HFFc6 (cell line): ENCODE data around the gene CHCHD6. TPM values are rescaled to one million over a fixed set of nuclear protein-coding genes. Genes with fewer than 3 reads are reported as not detected.

ENCODE experiments used
- DNase-seq: peaks from one replicate; pipeline ENCODE4 v3.0.0-alpha.2; 2018
- H3K27ac Mint-ChIP-seq: 2 replicates; pipeline ENCODE4 v1.8.0; 2020; ENCODE audit warnings: mild to moderate bottlenecking, mixed read lengths
- H3K27me3 Mint-ChIP-seq: 2 replicates; pipeline ENCODE4 v1.8.0; 2021; ENCODE audit warnings: mild to moderate bottlenecking, moderate library complexity, mixed read lengths; ENCODE audit not compliant: insufficient read depth
- H3K36me3 Mint-ChIP-seq: 2 replicates; pipeline ENCODE4 v1.8.0; 2021; ENCODE audit warnings: low read depth, mixed read lengths
- H3K4me1 Mint-ChIP-seq: 2 replicates; pipeline ENCODE4 v1.8.0; 2020; ENCODE audit warnings: low read depth, mixed read lengths
- H3K4me3 Mint-ChIP-seq: 2 replicates; pipeline ENCODE4 v1.8.0; 2020; ENCODE audit warnings: mild to moderate bottlenecking, moderate library complexity, mixed read lengths
- H3K9me3 Mint-ChIP-seq: 2 replicates; pipeline ENCODE4 v1.8.0; 2020; ENCODE audit warnings: mild to moderate bottlenecking, mixed read lengths
- total RNA-seq, 6 experiments: library from RNA; stranded (reverse); fragmentation: NEBNext Ultra II Directional; extraction: Animal tissue kit (Norgen Biotek cat#: 25700); gene quantifications; 2 replicates in 1 of 6; 3 replicates in 5 of 6; pipeline ENCODE4 v1.2.3, GENCODE V29; 2021
- TF ChIP-seq, protein P1 (sequence below): fragments of 200-600 bp; sonication (generic); IDR thresholded peaks from 2 replicates; pipeline ENCODE4 v1.5.0; 2021; ENCODE audit warnings: antibody characterized with exemption, mild to moderate bottlenecking

CHCHD6 gene
- total RNA-seq, 6 experiments from 2014 or later = 18.6 to 22.9 (median 19.9) TPM

DNA sequence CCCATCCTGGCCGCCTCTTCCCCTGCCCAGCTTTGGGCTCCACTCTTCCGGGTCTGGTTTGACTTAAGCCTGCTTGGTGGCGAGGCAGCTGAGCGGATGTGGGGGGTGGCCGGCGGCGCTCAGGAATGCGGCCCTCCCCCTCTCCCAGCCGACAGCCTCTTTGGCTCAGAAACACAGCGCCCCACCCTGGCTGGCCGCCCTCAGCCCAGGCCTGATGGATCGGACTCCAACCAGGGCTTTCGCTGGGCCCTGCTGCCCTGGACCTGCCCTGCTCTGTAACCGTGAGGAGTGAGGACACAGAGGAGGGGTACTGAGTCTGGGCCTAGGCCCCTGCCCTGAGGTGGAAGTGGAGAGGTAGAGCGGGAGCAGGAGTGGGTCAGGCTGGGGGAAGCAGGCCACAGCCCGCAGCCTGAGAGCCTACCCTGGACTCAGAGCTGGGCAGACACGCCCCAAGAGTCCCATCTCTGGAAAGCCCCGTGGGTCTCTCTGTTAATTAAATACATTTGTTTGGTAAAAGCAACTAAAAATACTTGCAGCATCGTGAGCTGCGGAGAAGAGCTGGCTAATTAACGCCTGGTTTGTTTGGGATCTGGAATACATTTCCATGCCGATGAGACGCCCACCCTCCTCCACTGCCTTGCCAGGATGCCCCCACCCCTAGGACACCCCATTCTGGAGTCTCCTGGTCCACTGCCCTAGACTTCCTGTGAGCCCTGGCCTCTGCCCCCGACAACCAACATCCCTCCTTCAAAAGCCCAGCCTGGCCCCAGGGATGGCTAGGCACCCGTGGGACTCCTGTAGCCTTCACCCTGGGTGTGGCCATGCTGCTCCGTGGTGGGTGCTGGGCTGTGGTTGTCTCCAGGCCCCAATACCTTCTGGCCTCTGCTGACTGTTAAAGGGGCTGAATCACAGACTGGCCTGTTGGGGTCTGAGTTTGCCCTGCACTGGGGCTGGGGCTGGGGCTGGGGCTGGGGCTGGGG is 298.4 kb downstream of the CHCHD6 start:
- DNase-seq = peak; percentile 87
- peaks cover 30% of the 10 kb centered on the region for H3K4me1 Mint-ChIP-seq
- H3K4me3 Mint-ChIP-seq = peak overlapping the region; percentile 85
- H3K36me3 Mint-ChIP-seq = peaks cover 7% of the 10 kb centered on the region
- H3K9me3 Mint-ChIP-seq = no peaks in the 10 kb centered on the region
- H3K27ac Mint-ChIP-seq = peak overlapping the region; percentile 98
- TF ChIP-seq, protein P1, sequence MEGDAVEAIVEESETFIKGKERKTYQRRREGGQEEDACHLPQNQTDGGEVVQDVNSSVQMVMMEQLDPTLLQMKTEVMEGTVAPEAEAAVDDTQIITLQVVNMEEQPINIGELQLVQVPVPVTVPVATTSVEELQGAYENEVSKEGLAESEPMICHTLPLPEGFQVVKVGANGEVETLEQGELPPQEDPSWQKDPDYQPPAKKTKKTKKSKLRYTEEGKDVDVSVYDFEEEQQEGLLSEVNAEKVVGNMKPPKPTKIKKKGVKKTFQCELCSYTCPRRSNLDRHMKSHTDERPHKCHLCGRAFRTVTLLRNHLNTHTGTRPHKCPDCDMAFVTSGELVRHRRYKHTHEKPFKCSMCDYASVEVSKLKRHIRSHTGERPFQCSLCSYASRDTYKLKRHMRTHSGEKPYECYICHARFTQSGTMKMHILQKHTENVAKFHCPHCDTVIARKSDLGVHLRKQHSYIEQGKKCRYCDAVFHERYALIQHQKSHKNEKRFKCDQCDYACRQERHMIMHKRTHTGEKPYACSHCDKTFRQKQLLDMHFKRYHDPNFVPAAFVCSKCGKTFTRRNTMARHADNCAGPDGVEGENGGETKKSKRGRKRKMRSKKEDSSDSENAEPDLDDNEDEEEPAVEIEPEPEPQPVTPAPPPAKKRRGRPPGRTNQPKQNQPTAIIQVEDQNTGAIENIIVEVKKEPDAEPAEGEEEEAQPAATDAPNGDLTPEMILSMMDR = peak; percentile 87
- peaks cover 2% of the 10 kb centered on the region; the same call in 1 of the 2 replicates for H3K27me3 Mint-ChIP-seq

GRCh38 chr3:127003175-127003555 is 299.1 kb downstream of the CHCHD6 start:
- Mint-ChIP-seq H3K4me3 (no peak overlapping the region), H3K27ac (peak overlapping the region; percentile 98), H3K4me1 (peaks cover 30% of the 10 kb centered on the region), H3K27me3 (peaks cover 2% of the 10 kb centered on the region; the same call in 1 of the 2 replicates), H3K9me3 (no peaks in the 10 kb centered on the region), H3K36me3 (peaks cover 7% of the 10 kb centered on the region)
- DNase-seq = no peak
- TF ChIP-seq, protein P1 = no peak

- H3K27me3 Mint-ChIP-seq = peaks cover 2% of the 10 kb centered on the region; the same call in 1 of the 2 replicates
- DNase-seq = no peak
- peak overlapping the region; percentile 59 for H3K27ac Mint-ChIP-seq
- H3K9me3 Mint-ChIP-seq = no peaks in the 10 kb centered on the region
- no peak overlapping the region for H3K4me3 Mint-ChIP-seq
- H3K4me1 Mint-ChIP-seq = peaks cover 30% of the 10 kb centered on the region
- TF ChIP-seq, protein P1 = no peak
- H3K36me3 Mint-ChIP-seq = peaks cover 7% of the 10 kb centered on the region
These were observed 299.7 kb downstream of the CHCHD6 start for GRCh38 chr3:127003601-127004280.

DNA sequence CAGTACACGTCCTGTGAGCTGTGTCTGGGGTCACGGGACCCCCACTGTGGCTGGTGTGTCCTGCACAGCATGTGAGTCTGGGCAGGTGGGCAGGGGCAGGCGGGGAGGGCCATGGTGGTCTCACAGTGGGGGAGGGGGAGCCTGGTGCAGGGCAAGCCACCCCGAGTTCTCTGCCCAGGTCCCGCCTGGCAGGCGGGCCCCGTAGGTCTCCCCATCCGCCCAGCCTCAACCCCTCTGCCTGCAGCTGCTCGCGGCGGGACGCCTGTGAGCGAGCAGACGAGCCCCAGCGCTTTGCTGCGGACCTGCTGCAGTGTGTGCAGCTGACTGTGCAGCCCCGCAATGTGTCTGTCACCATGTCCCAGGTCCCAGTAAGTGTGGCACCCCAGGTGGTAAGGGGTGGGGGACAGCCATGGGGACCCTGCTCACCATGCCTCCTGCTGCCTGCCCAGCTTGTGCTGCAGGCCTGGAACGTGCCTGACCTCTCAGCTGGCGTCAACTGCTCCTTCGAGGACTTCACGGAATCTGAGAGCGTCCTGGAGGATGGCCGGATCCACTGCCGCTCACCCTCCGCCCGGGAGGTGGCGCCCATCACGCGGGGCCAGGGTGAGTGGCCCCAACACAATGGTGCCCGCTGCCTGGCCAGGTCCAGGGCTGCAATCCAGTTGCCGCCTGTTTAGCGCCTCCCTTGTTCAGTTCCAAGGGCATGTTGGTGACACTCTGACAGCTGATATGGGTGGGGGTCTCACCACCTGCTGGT is 300.8 kb downstream of the CHCHD6 start:
- no peaks in the 10 kb centered on the region for H3K9me3 Mint-ChIP-seq
- no peak overlapping the region for H3K27ac Mint-ChIP-seq
- H3K27me3 Mint-ChIP-seq = peaks cover 2% of the 10 kb centered on the region; the same call in 1 of the 2 replicates
- peaks cover 7% of the 10 kb centered on the region for H3K36me3 Mint-ChIP-seq
- TF ChIP-seq, protein P1 = no peak
- H3K4me1 Mint-ChIP-seq = peaks cover 30% of the 10 kb centered on the region
- no peak for DNase-seq
- no peak overlapping the region for H3K4me3 Mint-ChIP-seq

- Mint-ChIP-seq H3K4me3 (no peak overlapping the region), H3K9me3 (no peaks in the 10 kb centered on the region), H3K4me1 (peaks cover 30% of the 10 kb centered on the region), H3K36me3 (peaks cover 7% of the 10 kb centered on the region), H3K27ac (peak overlapping the region; percentile 33; the same call in 1 of the 2 replicates), H3K27me3 (peaks cover 2% of the 10 kb centered on the region; the same call in 1 of the 2 replicates)
- DNase-seq = no peak
- TF ChIP-seq, protein P1 = no peak
These were observed 301.9 kb downstream of the CHCHD6 start for GRCh38 chr3:127005864-127006500.
